Spleen (tissue), 11 donors: Measurements from ENCODE around the gene ZNF385D. TPM values are rescaled to one million over a fixed set of nuclear protein-coding genes. Genes with fewer than 3 reads are reported as not detected.

ENCODE experiments used
- DNase-seq: peaks from one replicate; pipeline ENCODE4 v3.0.0-alpha.2; 2020
- H3K27ac ChIP-seq, 8 donors: fragments of 200-600 bp; sonication (generic) in 7 of 8; 1 replicate in 4 of 8; 2 replicates in 4 of 8; pipeline versions ENCODE4 v1.5.0 to v1.8.0; 2016 to 2021; ENCODE audit warnings: inconsistent platforms in 4 of 8, mild to moderate bottlenecking in 4 of 8, moderate library complexity in 1 of 8
- H3K27me3 ChIP-seq, 7 donors: fragments of 200-600 bp; sonication (generic) in 6 of 7; replicated peaks in 1 of 7; 1 replicate in 4 of 7; 2 replicates in 3 of 7; pipeline versions ENCODE4 v1.5.0 to v1.8.0; 2016 to 2021; ENCODE audit warnings: inconsistent platforms in 3 of 7, mild to moderate bottlenecking in 1 of 7
- H3K36me3 ChIP-seq, 6 donors: fragments of 200-600 bp; sonication (generic) in 5 of 6; 1 replicate in 4 of 6; 2 replicates in 2 of 6; pipeline versions ENCODE4 v1.5.0 to v1.8.0; 2016 to 2021; ENCODE audit warnings: inconsistent platforms in 2 of 6
- H3K4me1 ChIP-seq, 6 donors: fragments of 200-600 bp; sonication (generic) in 5 of 6; 1 replicate in 3 of 6; 2 replicates in 3 of 6; pipeline versions ENCODE4 v1.5.0 to v1.8.0; 2016 to 2021; ENCODE audit warnings: inconsistent platforms in 3 of 6
- H3K4me3 ChIP-seq, 8 donors: fragments of 200-600 bp; sonication (generic) in 7 of 8; 1 replicate in 4 of 8; 2 replicates in 4 of 8; pipeline versions ENCODE4 v1.5.0 to v1.8.0; 2016 to 2021; ENCODE audit warnings: inconsistent platforms in 4 of 8, mild to moderate bottlenecking in 4 of 8, moderate library complexity in 2 of 8
- H3K9me3 ChIP-seq, 8 donors: fragments of 200-600 bp; sonication (generic) in 7 of 8; 1 replicate in 4 of 8; 2 replicates in 4 of 8; pipeline versions ENCODE4 v1.5.0 to v1.8.0; 2016 to 2021; ENCODE audit warnings: inconsistent platforms in 4 of 8
- POLR2A ChIP-seq, 3 donors: fragments of 450-650 bp; IDR thresholded peaks; one replicate each; pipeline ENCODE4 v1.5.1; 2017; ENCODE audit warnings: antibody characterized with exemption in 3 of 3, mild to moderate bottlenecking in 1 of 3
- POLR2AphosphoS5 ChIP-seq, 3 donors: sonication (generic); formaldehyde crosslinking; IDR thresholded peaks; one replicate each; pipeline ENCODE4 v1.5.1; 2017; ENCODE audit warnings: antibody characterized with exemption in 3 of 3
- WGBS, 5 donors: extraction: QIAGEN DNeasy Blood & Tissue Kit in 3 of 5; methylation state at CpG; one replicate each; pipeline versions ENCODE4 v1.1.5 to v1.1.7; 2013 to 2018; 5-methylcytosine and 5-hydroxymethylcytosine counted together
- intact Hi-C: fragments of 100-400 bp; cut with DNase I; formaldehyde crosslinking; loops from one replicate; pipeline ENCODE4 v1.15.0; 2023; ENCODE audit warnings: low total_unique reads
- polyA plus RNA-seq, 3 donors: library from polyadenylated mRNA; stranded (reverse); fragments of 200-250 nt; gene quantifications; one replicate each; pipeline ENCODE4 v1.2.1, GENCODE V29; 2013
- total RNA-seq, 7 donors: library from RNA; depleted of rRNA in 3 of 7; stranded (reverse); fragments of >200 nt in 3 of 7; fragmentation: NEBNext Ultra II Directional in 4 of 7; extraction: Animal tissue kit (Norgen Biotek cat#: 25700) in 4 of 7; gene quantifications; one replicate each; pipeline versions ENCODE4 v1.1.0 to v1.2.1, GENCODE V29; 2016 to 2021
- TF ChIP-seq, protein P1 (sequence below), 11 experiments: fragments of 200-600 bp in 7 of 11; fragments of 450-650 bp in 4 of 11; sonication (generic) in 4 of 11; IDR thresholded peaks in 8 of 11; conservative IDR thresholded peaks in 3 of 11; 1 replicate in 7 of 11; 2 replicates in 4 of 11; pipeline versions ENCODE4 v1.4.0 to v1.8.0; 2016 to 2021; ENCODE audit warnings: antibody characterized with exemption in 11 of 11, inconsistent platforms in 4 of 11, mild to moderate bottlenecking in 1 of 11
- donor health status: healthy with polysubstance abuse.
- donor health status: DM: no; HTN: no; CAD: no; lungs with moderate emphysema.
- donor health status: DM: no; HTN: no; CAD: no.
- donor health status: Bipolar disorder and iron deficiency.
- donor health status: healthy.
- donor health status: DM: no; HTN: no; CAD: no.
- donor health status: DM: yes; HTN: yes; CAD: no.

The ZNF385D gene
- total and polyA plus RNA-seq, 10 donors, result 0.05 to 3.2 (median 0.70) TPM

DNA sequence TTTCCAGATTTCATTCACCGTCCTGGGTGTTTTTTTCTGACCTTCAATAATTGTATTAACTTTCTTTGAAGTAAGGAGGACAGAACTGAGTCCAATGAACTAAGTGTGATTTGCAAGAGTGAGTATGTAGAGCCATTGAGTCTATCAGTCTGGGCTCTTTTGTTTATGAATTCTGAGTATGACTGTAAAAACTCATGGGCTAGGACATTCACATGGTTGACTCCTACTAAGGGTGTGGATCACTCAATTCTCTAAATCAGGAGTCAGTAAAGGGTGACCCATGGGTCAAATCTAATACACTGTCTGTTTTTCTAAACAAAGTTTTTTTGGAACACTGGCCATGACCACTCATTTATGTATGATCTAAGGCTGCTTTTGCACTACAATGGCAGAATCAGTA is 269.0 kb downstream of the ZNF385D start:
- Histone ChIP-seq H3K27me3 (no peaks in the 10 kb centered on the region), H3K36me3 (no peaks in the 10 kb centered on the region), H3K4me1 (no peaks in the 10 kb centered on the region), H3K4me3 (no peak overlapping the region), H3K9me3 (peaks cover 0 to 6% (median 0%) of the 10 kb centered on the region in 8 donors), H3K27ac (no peak overlapping the region)
- TF ChIP-seq, protein P1, sequence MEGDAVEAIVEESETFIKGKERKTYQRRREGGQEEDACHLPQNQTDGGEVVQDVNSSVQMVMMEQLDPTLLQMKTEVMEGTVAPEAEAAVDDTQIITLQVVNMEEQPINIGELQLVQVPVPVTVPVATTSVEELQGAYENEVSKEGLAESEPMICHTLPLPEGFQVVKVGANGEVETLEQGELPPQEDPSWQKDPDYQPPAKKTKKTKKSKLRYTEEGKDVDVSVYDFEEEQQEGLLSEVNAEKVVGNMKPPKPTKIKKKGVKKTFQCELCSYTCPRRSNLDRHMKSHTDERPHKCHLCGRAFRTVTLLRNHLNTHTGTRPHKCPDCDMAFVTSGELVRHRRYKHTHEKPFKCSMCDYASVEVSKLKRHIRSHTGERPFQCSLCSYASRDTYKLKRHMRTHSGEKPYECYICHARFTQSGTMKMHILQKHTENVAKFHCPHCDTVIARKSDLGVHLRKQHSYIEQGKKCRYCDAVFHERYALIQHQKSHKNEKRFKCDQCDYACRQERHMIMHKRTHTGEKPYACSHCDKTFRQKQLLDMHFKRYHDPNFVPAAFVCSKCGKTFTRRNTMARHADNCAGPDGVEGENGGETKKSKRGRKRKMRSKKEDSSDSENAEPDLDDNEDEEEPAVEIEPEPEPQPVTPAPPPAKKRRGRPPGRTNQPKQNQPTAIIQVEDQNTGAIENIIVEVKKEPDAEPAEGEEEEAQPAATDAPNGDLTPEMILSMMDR (IDR thresholded peaks at IDR 0.05 in 8 of 11, conservative IDR thresholded peaks at IDR 0.05 in 3 of 11), result no peak
- TF ChIP-seq POLR2AphosphoS5 (IDR thresholded peaks at IDR 0.05), result no peak
- no peak for TF ChIP-seq POLR2A (IDR thresholded peaks at IDR 0.05)
- DNase-seq, result no peak
- intact Hi-C loops, result no loop called here
- WGBS, 5 donors, result 86 to 93% (median 92%) methylated on average over 1 of the region's 1 CpG

DNA sequence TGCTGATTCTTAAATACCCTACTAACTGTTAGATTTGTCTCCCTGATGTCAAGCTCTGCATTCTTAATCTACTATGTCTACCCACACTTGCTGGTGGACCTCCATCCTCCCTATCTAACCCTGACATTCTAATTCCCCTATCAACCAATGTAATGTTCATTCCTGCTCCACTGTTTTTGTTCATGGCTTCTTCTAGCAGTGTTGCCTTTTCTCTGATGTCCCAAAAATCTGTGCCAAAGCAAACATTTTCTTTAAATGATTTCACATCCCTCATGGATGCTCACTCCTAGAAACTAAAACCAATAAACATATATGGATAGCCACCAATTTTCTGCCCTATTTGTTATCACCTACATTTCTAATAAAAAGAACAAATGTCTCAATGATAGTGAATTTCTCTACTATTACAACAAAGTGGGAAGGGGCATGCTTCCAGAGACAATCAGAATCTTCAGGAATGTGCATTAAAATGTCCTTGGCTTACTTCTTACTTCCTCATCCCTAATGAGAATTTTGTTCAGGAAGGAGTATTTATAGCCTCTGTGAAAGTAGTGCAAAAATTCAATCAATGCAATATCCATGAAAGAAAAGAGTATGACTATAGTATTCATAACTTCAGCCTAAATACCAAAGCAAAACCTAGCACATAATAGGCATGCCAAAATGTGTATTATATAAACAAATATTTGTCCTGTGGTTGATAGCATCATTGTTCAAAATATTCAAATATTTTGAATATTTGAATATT is 273.3 kb downstream of the ZNF385D start:
- no peaks in the 10 kb centered on the region for H3K36me3 ChIP-seq
- peaks cover 0 to 8% (median 0%) of the 10 kb centered on the region in 8 donors for H3K9me3 ChIP-seq
- TF ChIP-seq, protein P1 (IDR thresholded peaks at IDR 0.05 in 8 of 11, conservative IDR thresholded peaks at IDR 0.05 in 3 of 11), result no peak
- TF ChIP-seq POLR2A (IDR thresholded peaks at IDR 0.05) (no peak), POLR2AphosphoS5 (IDR thresholded peaks at IDR 0.05) (no peak)
- intact Hi-C loops, result no loop called here
- no peaks in the 10 kb centered on the region for H3K4me1 ChIP-seq
- H3K27me3 ChIP-seq, result no peaks in the 10 kb centered on the region
- no peak for DNase-seq
- H3K27ac ChIP-seq, result no peak overlapping the region
- H3K4me3 ChIP-seq, result no peak overlapping the region

DNA sequence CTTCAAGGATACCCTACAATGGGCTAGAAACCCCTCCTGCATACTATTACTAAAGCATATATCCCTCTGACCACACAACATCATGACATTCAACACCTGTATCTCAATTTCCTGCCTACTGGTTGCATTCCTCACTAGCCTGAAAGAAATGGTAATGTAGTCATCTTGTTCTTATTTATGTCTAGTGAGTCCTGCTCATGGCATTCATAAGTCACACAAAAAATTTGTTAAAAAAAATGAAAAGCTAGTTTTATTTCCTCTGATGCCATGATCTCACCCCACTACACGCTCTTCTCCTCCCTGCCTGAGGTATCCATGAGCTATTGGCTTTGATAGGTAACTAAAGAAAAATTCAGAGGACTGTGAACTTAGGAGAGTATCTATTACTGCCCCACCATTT is 284.5 kb downstream of the ZNF385D start:
- no peaks in the 10 kb centered on the region for H3K27me3 ChIP-seq
- intact Hi-C loops, result no loop called here
- TF ChIP-seq, protein P1 (IDR thresholded peaks at IDR 0.05 in 8 of 11, conservative IDR thresholded peaks at IDR 0.05 in 3 of 11), result no peak
- TF ChIP-seq POLR2A (IDR thresholded peaks at IDR 0.05) (no peak), POLR2AphosphoS5 (IDR thresholded peaks at IDR 0.05) (no peak)
- no peaks in the 10 kb centered on the region for H3K4me1 ChIP-seq
- H3K27ac ChIP-seq, result no peak overlapping the region
- 32 to 86% (median 77%) methylated on average over 1 of the region's 1 CpG for WGBS, 5 donors
- DNase-seq, result no peak
- H3K9me3 ChIP-seq, result no peaks in the 10 kb centered on the region
- H3K36me3 ChIP-seq, result no peaks in the 10 kb centered on the region
- no peak overlapping the region for H3K4me3 ChIP-seq

DNA sequence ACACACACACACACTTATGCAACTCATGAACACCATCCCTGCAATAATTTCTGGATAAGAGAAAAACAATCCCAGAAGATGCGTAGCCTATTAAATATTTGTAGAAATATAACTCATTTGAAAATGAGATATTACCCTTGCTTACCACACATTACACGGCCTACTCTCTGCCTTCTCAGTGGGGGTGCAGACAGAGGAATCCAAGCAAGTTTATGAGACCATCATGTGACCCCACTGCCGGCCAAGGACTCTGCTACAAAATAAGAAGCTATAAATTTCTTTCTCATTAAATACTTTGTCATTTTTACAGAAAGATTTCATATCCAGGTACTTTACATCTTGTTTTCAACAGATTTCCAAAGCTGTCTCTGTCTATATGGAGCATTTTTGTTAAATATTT is 286.3 kb downstream of the ZNF385D start:
- H3K36me3 ChIP-seq, result no peaks in the 10 kb centered on the region
- 66 to 81% (median 76%) methylated on average over 3 of the region's 3 CpGs for whole genome bisulfite sequencing, 5 donors
- intact Hi-C loops, result no loop called here
- H3K27ac ChIP-seq, result no peak overlapping the region
- no peaks in the 10 kb centered on the region for H3K27me3 ChIP-seq
- H3K4me1 ChIP-seq, result no peaks in the 10 kb centered on the region
- no peaks in the 10 kb centered on the region for H3K9me3 ChIP-seq
- TF ChIP-seq POLR2A (IDR thresholded peaks at IDR 0.05) (no peak), POLR2AphosphoS5 (IDR thresholded peaks at IDR 0.05) (no peak)
- TF ChIP-seq, protein P1 (IDR thresholded peaks at IDR 0.05 in 8 of 11, conservative IDR thresholded peaks at IDR 0.05 in 3 of 11), result no peak
- H3K4me3 ChIP-seq, result no peak overlapping the region
- no peak for DNase-seq
